ENCODE measurements around the gene PRRC1. TPM values are rescaled to one million over a fixed set of nuclear protein-coding genes. Genes with fewer than 3 reads are reported as not detected.

Gene PRRC1
- total RNA-seq, 2 donors from 2014 or later, result 61.7 to 90.3 TPM

DNA sequence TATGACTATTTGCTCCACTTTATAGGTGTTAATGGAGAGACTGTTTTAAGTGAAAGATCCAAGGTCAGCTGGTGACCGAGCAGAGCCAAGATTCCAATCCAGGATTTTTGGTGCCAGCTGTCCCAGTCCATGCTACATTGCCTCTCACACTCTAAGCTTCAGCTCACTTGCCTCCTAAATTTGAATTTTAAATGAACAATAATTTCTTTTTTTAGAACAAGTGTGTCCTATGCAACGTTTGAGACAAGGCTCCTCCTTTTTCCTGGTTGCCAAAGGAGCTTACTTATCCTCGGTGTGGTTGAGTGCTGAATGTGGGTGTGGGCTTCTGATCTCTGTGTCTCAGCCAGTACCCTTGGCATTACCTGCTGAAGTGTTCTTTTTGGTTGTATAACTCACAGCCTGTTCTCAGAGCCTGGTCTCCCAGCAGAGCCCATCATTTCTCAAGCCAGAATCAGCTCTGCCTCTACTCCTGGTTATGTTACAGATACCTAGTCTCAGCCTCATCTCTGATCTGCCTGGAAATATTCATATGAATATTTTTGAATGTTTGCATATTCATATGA, 4.0 kb upstream of the PRRC1 start:
- H3K9me3 Mint-ChIP-seq, result no peaks in the 10 kb centered on the region
- H3K36me3 Mint-ChIP-seq (ENCODE audit: low read depth), result no peaks in the 10 kb centered on the region
- Histone ChIP-seq H3K4me1 (ENCODE audit: control insufficient read depth, insufficient read depth, low read length) (no peaks in the 10 kb centered on the region), H3K27ac (ENCODE audit: low read depth, low read length) (no peak overlapping the region), H3K9me3 (ENCODE audit: control insufficient read depth, low read length) (no peaks in the 10 kb centered on the region), H3K9ac (ENCODE audit: extremely low read depth, low read length, poor library complexity, severe bottlenecking) (no peak overlapping the region), H3K36me3 (ENCODE audit: control insufficient read depth, insufficient read depth, low read length) (no peaks in the 10 kb centered on the region), H3K27me3 (ENCODE audit: control insufficient read depth, insufficient read depth, low read length, poor library complexity, severe bottlenecking) (peaks cover 5% of the 10 kb centered on the region), H3K4me3 (ENCODE audit: low read length) (no peak overlapping the region)
- no peak overlapping the region for H3K4me3 Mint-ChIP-seq
- no peak for DNase-seq
- peaks cover 10% of the 10 kb centered on the region for H3K27me3 Mint-ChIP-seq (ENCODE audit: insufficient read depth)
- H3K27ac Mint-ChIP-seq, result no peak overlapping the region
- H3K4me1 Mint-ChIP-seq, result peaks cover 2% of the 10 kb centered on the region
- TF ChIP-seq CTCF (conservative IDR thresholded peaks at IDR 0.05), result no peak
- WGBS, 2 experiments (ENCODE audit: insufficient coverage in 1 of 2, insufficient read length in 1 of 2), result 68 to 86% methylated on average over 1 to 3 of the region's 3 CpGs

DNA sequence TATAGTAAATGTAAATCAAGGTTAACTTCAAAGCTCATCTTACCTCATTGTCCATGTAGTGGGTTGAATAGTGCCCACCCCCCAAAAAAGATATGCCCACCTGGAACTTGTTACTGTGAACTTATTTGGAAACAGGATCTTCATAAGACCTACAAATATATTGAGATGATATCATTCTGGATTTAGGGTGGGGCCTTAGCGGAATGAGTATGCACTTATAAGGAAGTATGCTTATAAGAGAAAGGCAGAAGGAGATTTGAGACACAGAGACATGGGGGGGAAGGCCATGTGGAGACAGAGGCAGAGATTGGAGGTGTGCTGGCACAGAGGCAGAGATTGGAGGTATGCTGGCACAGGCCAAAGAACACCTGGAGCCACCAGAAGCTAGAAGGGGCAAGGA, 2.6 kb upstream of the PRRC1 start:
- no peak for DNase-seq
- H3K36me3 Mint-ChIP-seq (ENCODE audit: low read depth), result peaks cover 6% of the 10 kb centered on the region
- H3K27ac Mint-ChIP-seq, result no peak overlapping the region
- Histone ChIP-seq H3K4me1 (ENCODE audit: control insufficient read depth, insufficient read depth, low read length) (no peaks in the 10 kb centered on the region), H3K4me3 (ENCODE audit: low read length) (no peak overlapping the region), H3K36me3 (ENCODE audit: control insufficient read depth, insufficient read depth, low read length) (peaks cover 8% of the 10 kb centered on the region), H3K9me3 (ENCODE audit: control insufficient read depth, low read length) (peaks cover 6% of the 10 kb centered on the region), H3K27ac (ENCODE audit: low read depth, low read length) (no peak overlapping the region), H3K27me3 (ENCODE audit: control insufficient read depth, insufficient read depth, low read length, poor library complexity, severe bottlenecking) (peaks cover 5% of the 10 kb centered on the region), H3K9ac (ENCODE audit: extremely low read depth, low read length, poor library complexity, severe bottlenecking) (no peak overlapping the region)
- TF ChIP-seq CTCF (conservative IDR thresholded peaks at IDR 0.05), result no peak
- WGBS, 2 experiments (ENCODE audit: insufficient coverage in 1 of 2, insufficient read length in 1 of 2), result 95 to 100% methylated on average over 1 of the region's 1 CpG
- H3K27me3 Mint-ChIP-seq (ENCODE audit: insufficient read depth), result peaks cover 9% of the 10 kb centered on the region
- H3K4me1 Mint-ChIP-seq, result peaks cover 12% of the 10 kb centered on the region
- no peak overlapping the region for H3K4me3 Mint-ChIP-seq
- no peaks in the 10 kb centered on the region for H3K9me3 Mint-ChIP-seq

GRCh38 chr5:127515693-127516440, 1.6 kb upstream of the PRRC1 start:
- peaks cover 5% of the 10 kb centered on the region for H3K27me3 ChIP-seq (ENCODE audit: control insufficient read depth, insufficient read depth, low read length, poor library complexity, severe bottlenecking)
- H3K9me3 Mint-ChIP-seq, result no peaks in the 10 kb centered on the region
- peaks cover 8% of the 10 kb centered on the region for H3K27me3 Mint-ChIP-seq (ENCODE audit: insufficient read depth)
- H3K9me3 ChIP-seq (ENCODE audit: control insufficient read depth, low read length), result peaks cover 17% of the 10 kb centered on the region
- H3K27ac Mint-ChIP-seq, result no peak overlapping the region
- H3K4me3 ChIP-seq (ENCODE audit: low read length), result no peak overlapping the region
- DNase-seq, result no peak
- WGBS, 2 experiments (ENCODE audit: insufficient coverage in 1 of 2, insufficient read length in 1 of 2), result 91 to 100% methylated on average over 4 to 10 of the region's 10 CpGs
- peaks cover 15% of the 10 kb centered on the region for H3K36me3 Mint-ChIP-seq (ENCODE audit: low read depth)
- no peaks in the 10 kb centered on the region for H3K4me1 ChIP-seq (ENCODE audit: control insufficient read depth, insufficient read depth, low read length)
- peaks cover 18% of the 10 kb centered on the region for H3K36me3 ChIP-seq (ENCODE audit: control insufficient read depth, insufficient read depth, low read length)
- H3K4me3 Mint-ChIP-seq, result no peak overlapping the region
- H3K9ac ChIP-seq (ENCODE audit: extremely low read depth, low read length, poor library complexity, severe bottlenecking), result no peak overlapping the region
- H3K27ac ChIP-seq (ENCODE audit: low read depth, low read length), result no peak overlapping the region
- H3K4me1 Mint-ChIP-seq, result peaks cover 13% of the 10 kb centered on the region
- TF ChIP-seq CTCF (conservative IDR thresholded peaks at IDR 0.05), result no peak
